ENCODE data around the gene UBAC2. TPM values are rescaled to one million over a fixed set of nuclear protein-coding genes. Genes with fewer than 3 reads are reported as not detected.

Gene UBAC2
- total and polyA plus RNA-seq, 2 donors (not counting 3 experiments of a cell fraction or from before 2014, with no cell fraction given): 45.7 to 54.4 TPM

GRCh38 chr13:99272481-99272880 lies 71.8 kb downstream of the UBAC2 start:
- Histone ChIP-seq H3K27ac (ENCODE audit: insufficient read depth, low read depth, low read length) (no peak overlapping the region), H3K9me3 (replicated peaks; ENCODE audit: control insufficient read depth, insufficient read depth, low read length) (no peaks in the 10 kb centered on the region), H3K36me3 (ENCODE audit: control insufficient read depth in 2 of 2, extremely low read depth in 1 of 2, insufficient read depth in 2 of 2, low read length in 2 of 2) (peaks cover 0 to 2% of the 10 kb centered on the region in 2 experiments), H3K27me3 (ENCODE audit: control insufficient read depth in 2 of 2, insufficient read depth in 2 of 2, low read length in 2 of 2) (no peaks in the 10 kb centered on the region), H3K4me2 (ENCODE audit: insufficient read depth, low read length) (no peak overlapping the region), H3K4me1 (ENCODE audit: control insufficient read depth, extremely low read depth, insufficient read depth, low read length) (no peaks in the 10 kb centered on the region), H3K79me2 (ENCODE audit: control insufficient read depth, insufficient read depth, low read length) (no peaks in the 10 kb centered on the region), H2AFZ (ENCODE audit: low read depth, low read length) (no peak overlapping the region), H3K9ac (replicated peaks; ENCODE audit: extremely low read depth, insufficient read depth, low read length) (no peak overlapping the region), H3K4me3 (replicated peaks in 1 of 3; ENCODE audit: insufficient read depth in 1 of 3, low read depth in 1 of 3, low read length in 3 of 3) (no peak overlapping the region), H4K20me1 (replicated peaks; ENCODE audit: control insufficient read depth, extremely low read depth, insufficient read depth, low read length) (no peaks in the 10 kb centered on the region), H3K9me1 (replicated peaks; ENCODE audit: control insufficient read depth, extremely low read depth, insufficient read depth, low read length) (no peaks in the 10 kb centered on the region)
- no TSS peak for BruUV-seq (replicated peaks)
- TF ChIP-seq FOS (IDR thresholded peaks at IDR 0.05; ENCODE audit: borderline replicate concordance, insufficient read depth, low read length) (no peak), CTCF (IDR thresholded peaks at IDR 0.05; ENCODE audit: extremely low read depth in 1 of 2, insufficient read depth in 1 of 2, low read depth in 1 of 2, low read length in 2 of 2) (no peak), MYC (IDR thresholded peaks at IDR 0.05; ENCODE audit: low read depth, low read length) (no peak), POLR2A (IDR thresholded peaks at IDR 0.05; ENCODE audit: low read depth, low read length) (no peak), MAX (IDR thresholded peaks at IDR 0.05; ENCODE audit: insufficient read depth, insufficient read length) (no peak)
- FAIRE-seq: no peak
- dilution Hi-C loops (cut with MboI; ENCODE audit: extremely low pct_ligation_motif_present, low sequenced_read_pairs) (loop anchor here (25.0 kb wide), 1 partner anchor 110 kb away; no protein-coding TSS in a partner anchor), intact Hi-C loops (cut with micrococcal nuclease) (no loop called here)
- DNase-seq (ENCODE audit: low read depth, low spot score): no peak
- ChIA-PET POLR2A (no interaction called here), CTCF (interaction anchor here (1.0 to 9.8 kb wide), 4 partner anchors 98 to 165 kb away, joined by 3 to 289 read pairs (median 108); no protein-coding TSS in a partner anchor)

DNA sequence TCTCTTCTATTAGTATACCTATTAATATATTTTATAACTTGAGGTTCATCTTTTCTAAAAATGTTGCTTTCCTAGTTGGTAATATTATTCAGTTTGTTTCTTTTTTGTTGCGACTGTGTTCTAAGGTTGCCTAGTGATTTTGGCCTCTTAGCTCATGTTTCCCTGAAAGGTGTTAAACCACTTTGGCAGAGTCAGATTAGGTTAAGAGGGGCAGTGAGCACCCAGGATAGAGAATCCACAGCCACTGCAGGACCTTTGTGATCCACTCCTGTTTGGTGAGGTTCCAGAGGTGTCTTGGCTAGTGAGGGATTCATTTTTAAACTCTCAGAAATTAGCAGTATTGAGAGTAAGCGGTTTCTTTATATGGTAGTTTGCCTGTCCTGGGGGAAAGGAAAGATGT lies 72.5 kb downstream of the UBAC2 start:
- Histone ChIP-seq H3K4me1 (ENCODE audit: control insufficient read depth, extremely low read depth, insufficient read depth, low read length) (no peaks in the 10 kb centered on the region), H3K9me1 (replicated peaks; ENCODE audit: control insufficient read depth, extremely low read depth, insufficient read depth, low read length) (no peaks in the 10 kb centered on the region), H3K27ac (ENCODE audit: insufficient read depth, low read depth, low read length) (no peak overlapping the region), H4K20me1 (replicated peaks; ENCODE audit: control insufficient read depth, extremely low read depth, insufficient read depth, low read length) (no peaks in the 10 kb centered on the region), H2AFZ (ENCODE audit: low read depth, low read length) (no peak overlapping the region), H3K4me2 (ENCODE audit: insufficient read depth, low read length) (no peak overlapping the region), H3K4me3 (replicated peaks in 1 of 3; ENCODE audit: insufficient read depth in 1 of 3, low read depth in 1 of 3, low read length in 3 of 3) (no peak overlapping the region), H3K9me3 (replicated peaks; ENCODE audit: control insufficient read depth, insufficient read depth, low read length) (no peaks in the 10 kb centered on the region), H3K9ac (replicated peaks; ENCODE audit: extremely low read depth, insufficient read depth, low read length) (no peak overlapping the region), H3K36me3 (ENCODE audit: control insufficient read depth in 2 of 2, extremely low read depth in 1 of 2, insufficient read depth in 2 of 2, low read length in 2 of 2) (no peaks in the 10 kb centered on the region), H3K27me3 (ENCODE audit: control insufficient read depth in 2 of 2, insufficient read depth in 2 of 2, low read length in 2 of 2) (no peaks in the 10 kb centered on the region), H3K79me2 (ENCODE audit: control insufficient read depth, insufficient read depth, low read length) (no peaks in the 10 kb centered on the region)
- intact Hi-C loops (cut with micrococcal nuclease) (no loop called here), dilution Hi-C loops (cut with MboI; ENCODE audit: extremely low pct_ligation_motif_present, low sequenced_read_pairs) (loop anchor here (25.0 kb wide), 1 partner anchor 111 kb away; no protein-coding TSS in a partner anchor)
- BruUV-seq (replicated peaks): no TSS peak
- ChIA-PET POLR2A (no interaction called here), CTCF (interaction anchor here (1.0 to 9.8 kb wide), 3 partner anchors 98 to 164 kb away, joined by 3 to 213 read pairs (median 3); no protein-coding TSS in a partner anchor)
- FAIRE-seq (no peak), DNase-seq (ENCODE audit: low read depth, low spot score) (no peak)
- TF ChIP-seq POLR2AphosphoS5 (IDR thresholded peaks at IDR 0.05; ENCODE audit: insufficient read depth, low read depth, low read length) (no peak), JUN (IDR thresholded peaks at IDR 0.05; ENCODE audit: borderline replicate concordance, insufficient read depth, insufficient read length, low read depth) (no peak), POLR2A (IDR thresholded peaks at IDR 0.05; ENCODE audit: low read depth, low read length) (no peak), FOS (IDR thresholded peaks at IDR 0.05; ENCODE audit: borderline replicate concordance, insufficient read depth, low read length) (no peak), GATA2 (IDR thresholded peaks at IDR 0.05; ENCODE audit: insufficient read depth, insufficient read length, low read depth, low read length) (no peak), EZH2 (IDR thresholded peaks at IDR 0.05; ENCODE audit: borderline replicate concordance, low read depth, low read length, severe bottlenecking) (no peak), MYC (IDR thresholded peaks at IDR 0.05; ENCODE audit: low read depth, low read length) (no peak), MAX (IDR thresholded peaks at IDR 0.05; ENCODE audit: insufficient read depth, insufficient read length) (no peak), CTCF (IDR thresholded peaks at IDR 0.05; ENCODE audit: extremely low read depth in 1 of 2, insufficient read depth in 1 of 2, low read depth in 1 of 2, low read length in 2 of 2) (no peak)
